Measurements from ENCODE around the gene CENPL.
"Not testable (repeated sequence)": the region's sequence is repeated elsewhere in the genome, so short reads cannot be mapped to it uniquely, and the experiment has no call there.

CENPL gene

GRCh38 chr1:173768206-173768605 is 56.5 kb downstream of the CENPL start:
- no peak overlapping the region for H2AK5ac ChIP-seq (ENCODE audit: low read length, severe bottlenecking)
- H3K18ac ChIP-seq (ENCODE audit: low read depth in 1 of 2, low read length in 2 of 2), result no peak overlapping the region
- H2BK12ac ChIP-seq (ENCODE audit: low read length in 2 of 2), result no peak overlapping the region
- H3K9ac ChIP-seq (ENCODE audit: low read length), result no peak overlapping the region
- no peak overlapping the region for H3K4me3 ChIP-seq (ENCODE audit: insufficient read depth in 1 of 2, low read depth in 1 of 2, low read length in 2 of 2)
- H3K4me1 ChIP-seq (ENCODE audit: control insufficient read depth, insufficient read depth, low read depth, low read length), result no peaks in the 10 kb centered on the region
- H3K14ac ChIP-seq (ENCODE audit: low read length in 2 of 2), result no peak overlapping the region
- no peaks in the 10 kb centered on the region for H3K27me3 ChIP-seq (ENCODE audit: control insufficient read depth in 1 of 2, insufficient read depth in 1 of 2, low read length in 2 of 2)
- no peak overlapping the region for H2BK15ac ChIP-seq (ENCODE audit: low read depth, poor library complexity, severe bottlenecking)
- no peaks in the 10 kb centered on the region for H3K9me3 ChIP-seq (ENCODE audit: control insufficient read depth, low read length)
- H2AFZ ChIP-seq (ENCODE audit: low read depth, low read length), result no peak overlapping the region
- H3K4me2 ChIP-seq (ENCODE audit: low read length, poor library complexity, severe bottlenecking), result no peak overlapping the region
- no peak overlapping the region for H2BK5ac ChIP-seq (ENCODE audit: low read depth, low read length, poor library complexity, severe bottlenecking)
- no peak overlapping the region for H4K8ac ChIP-seq (ENCODE audit: low read length)
- H3K4ac ChIP-seq (ENCODE audit: low read depth in 1 of 2, low read length in 2 of 2), result no peak overlapping the region
- no peaks in the 10 kb centered on the region for H3K79me1 ChIP-seq (replicated peaks; ENCODE audit: low read length, poor library complexity, severe bottlenecking)
- no peak overlapping the region for H3K27ac ChIP-seq (ENCODE audit: low read length, poor library complexity, severe bottlenecking)
- no peak overlapping the region for H2BK120ac ChIP-seq (ENCODE audit: low read depth, low read length)
- H3K36me3 ChIP-seq (ENCODE audit: control insufficient read depth in 1 of 2, insufficient read depth in 2 of 2, low read depth in 1 of 2, low read length in 2 of 2), result peaks cover 6 to 36% of the 10 kb centered on the region in 2 experiments
- no peak overlapping the region for H4K91ac ChIP-seq (ENCODE audit: low read length)
- DNase-seq, result no peak
- no peak overlapping the region for H3K23ac ChIP-seq (ENCODE audit: low read length in 2 of 2)
- no CpG with 5 or more reads among the region's 2 CpGs for WGBS

- H3K4me2 ChIP-seq (ENCODE audit: low read length, poor library complexity, severe bottlenecking); H2BK15ac ChIP-seq (ENCODE audit: low read depth, poor library complexity, severe bottlenecking); H3K18ac ChIP-seq (ENCODE audit: low read depth in 1 of 2, low read length in 2 of 2); H3K4ac ChIP-seq (ENCODE audit: low read depth in 1 of 2, low read length in 2 of 2); H3K27ac ChIP-seq (ENCODE audit: low read length, poor library complexity, severe bottlenecking); H4K91ac ChIP-seq (ENCODE audit: low read length); H2AK5ac ChIP-seq (ENCODE audit: low read length, severe bottlenecking); H3K9me3 ChIP-seq (ENCODE audit: control insufficient read depth, low read length); H3K4me1 ChIP-seq (ENCODE audit: control insufficient read depth, insufficient read depth, low read depth, low read length); H3K14ac ChIP-seq (ENCODE audit: low read length in 2 of 2); H3K4me3 ChIP-seq (ENCODE audit: insufficient read depth in 1 of 2, low read depth in 1 of 2, low read length in 2 of 2); H3K27me3 ChIP-seq (ENCODE audit: control insufficient read depth in 1 of 2, insufficient read depth in 1 of 2, low read length in 2 of 2); H4K8ac ChIP-seq (ENCODE audit: low read length); DNase-seq; H2BK120ac ChIP-seq (ENCODE audit: low read depth, low read length); H3K79me1 ChIP-seq (replicated peaks; ENCODE audit: low read length, poor library complexity, severe bottlenecking); H2BK12ac ChIP-seq (ENCODE audit: low read length in 2 of 2); H2AFZ ChIP-seq (ENCODE audit: low read depth, low read length); H3K23ac ChIP-seq (ENCODE audit: low read length in 2 of 2); H2BK5ac ChIP-seq (ENCODE audit: low read depth, low read length, poor library complexity, severe bottlenecking); H3K9ac ChIP-seq (ENCODE audit: low read length): not testable (repeated sequence)
- 94% methylated on average over 5 of the region's 6 CpGs for WGBS
- peaks cover 8 to 43% of the 10 kb centered on the region in 2 experiments for H3K36me3 ChIP-seq (ENCODE audit: control insufficient read depth in 1 of 2, insufficient read depth in 2 of 2, low read depth in 1 of 2, low read length in 2 of 2)
These were observed 60.4 kb downstream of the CENPL start for GRCh38 chr1:173764331-173764730.

GRCh38 chr1:173758980-173759379 is 65.7 kb downstream of the CENPL start:
- no peak overlapping the region for H3K27ac ChIP-seq (ENCODE audit: low read length, poor library complexity, severe bottlenecking)
- no peak overlapping the region for H3K23ac ChIP-seq (ENCODE audit: low read length in 2 of 2)
- no peaks in the 10 kb centered on the region for H3K9me3 ChIP-seq (ENCODE audit: control insufficient read depth, low read length)
- H2BK5ac ChIP-seq (ENCODE audit: low read depth, low read length, poor library complexity, severe bottlenecking), result no peak overlapping the region
- no peak overlapping the region for H3K14ac ChIP-seq (ENCODE audit: low read length in 2 of 2)
- H3K9ac ChIP-seq (ENCODE audit: low read length), result no peak overlapping the region
- no peak overlapping the region for H2AK5ac ChIP-seq (ENCODE audit: low read length, severe bottlenecking)
- no peak overlapping the region for H3K4me2 ChIP-seq (ENCODE audit: low read length, poor library complexity, severe bottlenecking)
- H4K8ac ChIP-seq (ENCODE audit: low read length), result no peak overlapping the region
- peaks cover 3% of the 10 kb centered on the region for H3K79me1 ChIP-seq (replicated peaks; ENCODE audit: low read length, poor library complexity, severe bottlenecking)
- WGBS, result 91% methylated on average over 4 of the region's 5 CpGs
- H2BK120ac ChIP-seq (ENCODE audit: low read depth, low read length), result no peak overlapping the region
- no peak overlapping the region for H3K18ac ChIP-seq (ENCODE audit: low read depth in 1 of 2, low read length in 2 of 2)
- no peak overlapping the region for H4K91ac ChIP-seq (ENCODE audit: low read length)
- peaks cover 23 to 64% of the 10 kb centered on the region in 2 experiments for H3K36me3 ChIP-seq (ENCODE audit: control insufficient read depth in 1 of 2, insufficient read depth in 2 of 2, low read depth in 1 of 2, low read length in 2 of 2)
- H2BK15ac ChIP-seq (ENCODE audit: low read depth, poor library complexity, severe bottlenecking), result no peak overlapping the region
- no peaks in the 10 kb centered on the region for H3K4me1 ChIP-seq (ENCODE audit: control insufficient read depth, insufficient read depth, low read depth, low read length)
- DNase-seq, result no peak
- H3K4me3 ChIP-seq (ENCODE audit: insufficient read depth in 1 of 2, low read depth in 1 of 2, low read length in 2 of 2), result no peak overlapping the region
- H2AFZ ChIP-seq (ENCODE audit: low read depth, low read length), result no peak overlapping the region
- no peaks in the 10 kb centered on the region for H3K27me3 ChIP-seq (ENCODE audit: control insufficient read depth in 1 of 2, insufficient read depth in 1 of 2, low read length in 2 of 2)
- H2BK12ac ChIP-seq (ENCODE audit: low read length in 2 of 2), result no peak overlapping the region
- no peak overlapping the region for H3K4ac ChIP-seq (ENCODE audit: low read depth in 1 of 2, low read length in 2 of 2)

- no peak overlapping the region for H2AK5ac ChIP-seq (ENCODE audit: low read length, severe bottlenecking)
- no peak overlapping the region for H3K4me3 ChIP-seq (ENCODE audit: insufficient read depth in 1 of 2, low read depth in 1 of 2, low read length in 2 of 2)
These were observed 66.6 kb downstream of the CENPL start for GRCh38 chr1:173758110-173758509.

More at GRCh38 chr1:173758110-173758509, 66.6 kb downstream of the CENPL start:
- no peak overlapping the region for H2BK15ac ChIP-seq (ENCODE audit: low read depth, poor library complexity, severe bottlenecking)
- H3K4me2 ChIP-seq (ENCODE audit: low read length, poor library complexity, severe bottlenecking), result no peak overlapping the region
- no peak overlapping the region for H4K91ac ChIP-seq (ENCODE audit: low read length)
- no peak overlapping the region for H3K27ac ChIP-seq (ENCODE audit: low read length, poor library complexity, severe bottlenecking)
- peaks cover 3% of the 10 kb centered on the region for H3K79me1 ChIP-seq (replicated peaks; ENCODE audit: low read length, poor library complexity, severe bottlenecking)
- no peak overlapping the region for H3K18ac ChIP-seq (ENCODE audit: low read depth in 1 of 2, low read length in 2 of 2)
- H3K36me3 ChIP-seq (ENCODE audit: control insufficient read depth in 1 of 2, insufficient read depth in 2 of 2, low read depth in 1 of 2, low read length in 2 of 2), result peaks cover 23 to 73% of the 10 kb centered on the region in 2 experiments
- 98% methylated on average over 7 of the region's 7 CpGs for WGBS
- no peaks in the 10 kb centered on the region for H3K4me1 ChIP-seq (ENCODE audit: control insufficient read depth, insufficient read depth, low read depth, low read length)
- no peaks in the 10 kb centered on the region for H3K27me3 ChIP-seq (ENCODE audit: control insufficient read depth in 1 of 2, insufficient read depth in 1 of 2, low read length in 2 of 2)
- no peak for DNase-seq
- no peak overlapping the region for H3K4ac ChIP-seq (ENCODE audit: low read depth in 1 of 2, low read length in 2 of 2)
- H4K8ac ChIP-seq (ENCODE audit: low read length), result no peak overlapping the region
- no peak overlapping the region for H2BK5ac ChIP-seq (ENCODE audit: low read depth, low read length, poor library complexity, severe bottlenecking)
- H2AFZ ChIP-seq (ENCODE audit: low read depth, low read length), result no peak overlapping the region
- no peak overlapping the region for H2BK12ac ChIP-seq (ENCODE audit: low read length in 2 of 2)
- H2BK120ac ChIP-seq (ENCODE audit: low read depth, low read length), result no peak overlapping the region
- no peak overlapping the region for H3K23ac ChIP-seq (ENCODE audit: low read length in 2 of 2)
- H3K9ac ChIP-seq (ENCODE audit: low read length), result no peak overlapping the region
- H3K14ac ChIP-seq (ENCODE audit: low read length in 2 of 2), result no peak overlapping the region
- H3K9me3 ChIP-seq (ENCODE audit: control insufficient read depth, low read length), result no peaks in the 10 kb centered on the region
